Measurements from ENCODE around the gene TMEM132D.

The TMEM132D gene

DNA sequence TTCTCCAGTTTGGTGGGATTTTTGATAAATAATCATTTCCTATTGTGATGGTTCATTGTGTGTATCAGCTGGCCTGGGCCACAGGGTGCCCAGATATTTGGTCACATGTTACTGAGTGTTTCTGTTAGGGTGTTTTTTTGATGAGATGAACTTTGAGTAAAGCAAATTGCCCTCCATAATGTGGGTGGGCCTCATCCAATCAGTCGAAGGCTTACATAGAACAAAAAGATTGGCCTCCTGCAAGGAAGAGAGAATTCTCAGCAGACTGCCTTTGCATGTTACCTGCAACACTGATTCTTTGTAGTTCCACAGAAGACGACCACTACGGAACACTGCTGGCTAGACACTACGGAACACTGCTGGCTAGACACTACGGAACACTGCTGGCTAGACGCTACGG is 609.0 kb downstream of the TMEM132D start:
- no peaks in the 10 kb centered on the region for H3K36me3 ChIP-seq (ENCODE audit: control insufficient read depth in 1 of 2, insufficient read depth in 2 of 2, low read length in 2 of 2)
- no peaks in the 10 kb centered on the region for H3K4me1 ChIP-seq (ENCODE audit: control insufficient read depth in 1 of 2, insufficient read depth in 2 of 2, low read length in 2 of 2)
- no peak overlapping the region for H3K27ac ChIP-seq (ENCODE audit: low read depth, low read length)
- H3K4me3 ChIP-seq (ENCODE audit: low read depth in 1 of 2, low read length in 2 of 2) = no peak overlapping the region
- H3K27me3 ChIP-seq (ENCODE audit: control insufficient read depth in 1 of 2, insufficient read depth in 2 of 2, low read length in 2 of 2) = no peaks in the 10 kb centered on the region
- H3K9me3 ChIP-seq (ENCODE audit: control insufficient read depth in 1 of 2, low read length in 2 of 2) = no peaks in the 10 kb centered on the region
- H3K9ac ChIP-seq (ENCODE audit: low read depth in 1 of 2, low read length in 2 of 2) = no peak overlapping the region

- H3K27ac ChIP-seq (ENCODE audit: low read depth, low read length) = no peak overlapping the region
- H3K4me3 ChIP-seq (ENCODE audit: low read depth in 1 of 2, low read length in 2 of 2) = no peak overlapping the region
- no peaks in the 10 kb centered on the region for H3K9me3 ChIP-seq (ENCODE audit: control insufficient read depth in 1 of 2, low read length in 2 of 2)
- H3K27me3 ChIP-seq (ENCODE audit: control insufficient read depth in 1 of 2, insufficient read depth in 2 of 2, low read length in 2 of 2) = no peaks in the 10 kb centered on the region
- H3K36me3 ChIP-seq (ENCODE audit: control insufficient read depth in 1 of 2, insufficient read depth in 2 of 2, low read length in 2 of 2) = no peaks in the 10 kb centered on the region
- peaks cover 0 to 4% of the 10 kb centered on the region in 2 donors for H3K4me1 ChIP-seq (ENCODE audit: control insufficient read depth in 1 of 2, insufficient read depth in 2 of 2, low read length in 2 of 2)
- H3K9ac ChIP-seq (ENCODE audit: low read depth in 1 of 2, low read length in 2 of 2) = no peak overlapping the region
These were observed 624.1 kb downstream of the TMEM132D start for GRCh38 chr12:129279771-129280170.

DNA sequence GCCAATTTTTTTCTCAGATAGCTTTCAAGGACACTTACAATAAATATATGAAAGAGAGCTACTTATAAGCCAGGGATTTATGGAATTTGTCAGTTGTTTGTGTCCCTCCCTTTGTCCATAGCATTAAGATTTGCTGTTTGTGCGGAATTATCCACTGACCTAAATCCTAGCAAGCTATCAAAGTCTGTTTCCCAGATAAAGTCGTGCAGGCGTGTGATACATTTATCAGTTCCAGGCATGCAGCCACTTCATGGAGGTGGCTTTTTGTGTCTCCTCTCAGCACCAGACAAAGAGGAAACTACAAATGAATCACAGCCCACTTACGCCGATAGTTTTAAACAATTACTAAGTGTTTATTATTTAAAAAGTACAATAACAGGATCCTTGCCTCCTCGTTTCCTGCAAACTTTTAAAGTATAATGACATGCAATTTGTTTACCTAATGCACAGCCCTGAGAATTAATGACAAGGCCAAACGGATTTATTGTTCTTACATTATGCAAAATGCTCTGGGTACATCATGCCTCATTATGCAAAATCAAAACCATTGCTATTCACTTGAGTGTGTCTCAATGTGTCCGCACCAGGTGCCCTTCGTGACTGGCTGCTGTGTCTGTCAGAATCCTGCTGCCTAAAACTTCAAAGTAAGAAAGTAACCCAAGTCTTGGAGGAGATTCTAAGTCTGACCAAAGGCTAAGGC is 627.3 kb downstream of the TMEM132D start:
- Histone ChIP-seq H3K9me3 (ENCODE audit: control insufficient read depth in 1 of 2, low read length in 2 of 2) (no peaks in the 10 kb centered on the region), H3K27me3 (ENCODE audit: control insufficient read depth in 1 of 2, insufficient read depth in 2 of 2, low read length in 2 of 2) (no peaks in the 10 kb centered on the region), H3K36me3 (ENCODE audit: control insufficient read depth in 1 of 2, insufficient read depth in 2 of 2, low read length in 2 of 2) (no peaks in the 10 kb centered on the region), H3K9ac (ENCODE audit: low read depth in 1 of 2, low read length in 2 of 2) (no peak overlapping the region), H3K4me3 (ENCODE audit: low read depth in 1 of 2, low read length in 2 of 2) (no peak overlapping the region), H3K27ac (ENCODE audit: low read depth, low read length) (no peak overlapping the region), H3K4me1 (ENCODE audit: control insufficient read depth in 1 of 2, insufficient read depth in 2 of 2, low read length in 2 of 2) (peaks cover 0 to 4% of the 10 kb centered on the region in 2 donors)

GRCh38 chr12:129269756-129270495 is 633.9 kb downstream of the TMEM132D start:
- Histone ChIP-seq H3K4me3 (ENCODE audit: low read depth in 1 of 2, low read length in 2 of 2) (no peak overlapping the region), H3K27ac (ENCODE audit: low read depth, low read length) (no peak overlapping the region), H3K9me3 (ENCODE audit: control insufficient read depth in 1 of 2, low read length in 2 of 2) (no peaks in the 10 kb centered on the region), H3K9ac (ENCODE audit: low read depth in 1 of 2, low read length in 2 of 2) (no peak overlapping the region), H3K27me3 (ENCODE audit: control insufficient read depth in 1 of 2, insufficient read depth in 2 of 2, low read length in 2 of 2) (no peaks in the 10 kb centered on the region), H3K4me1 (ENCODE audit: control insufficient read depth in 1 of 2, insufficient read depth in 2 of 2, low read length in 2 of 2) (no peaks in the 10 kb centered on the region), H3K36me3 (ENCODE audit: control insufficient read depth in 1 of 2, insufficient read depth in 2 of 2, low read length in 2 of 2) (no peaks in the 10 kb centered on the region)

- no peaks in the 10 kb centered on the region for H3K36me3 ChIP-seq (ENCODE audit: control insufficient read depth in 1 of 2, insufficient read depth in 2 of 2, low read length in 2 of 2)
- H3K9me3 ChIP-seq (ENCODE audit: control insufficient read depth in 1 of 2, low read length in 2 of 2) = no peaks in the 10 kb centered on the region
- H3K9ac ChIP-seq (ENCODE audit: low read depth in 1 of 2, low read length in 2 of 2) = no peak overlapping the region
- no peaks in the 10 kb centered on the region for H3K4me1 ChIP-seq (ENCODE audit: control insufficient read depth in 1 of 2, insufficient read depth in 2 of 2, low read length in 2 of 2)
- H3K4me3 ChIP-seq (ENCODE audit: low read depth in 1 of 2, low read length in 2 of 2) = no peak overlapping the region
- no peak overlapping the region for H3K27ac ChIP-seq (ENCODE audit: low read depth, low read length)
- no peaks in the 10 kb centered on the region for H3K27me3 ChIP-seq (ENCODE audit: control insufficient read depth in 1 of 2, insufficient read depth in 2 of 2, low read length in 2 of 2)
These were observed 645.0 kb downstream of the TMEM132D start for GRCh38 chr12:129258781-129259318.

GRCh38 chr12:129257524-129257923 is 646.3 kb downstream of the TMEM132D start:
- no peaks in the 10 kb centered on the region for H3K36me3 ChIP-seq (ENCODE audit: control insufficient read depth in 1 of 2, insufficient read depth in 2 of 2, low read length in 2 of 2)
- no peak overlapping the region for H3K27ac ChIP-seq (ENCODE audit: low read depth, low read length)
- no peak overlapping the region for H3K9ac ChIP-seq (ENCODE audit: low read depth in 1 of 2, low read length in 2 of 2)
- H3K4me3 ChIP-seq (ENCODE audit: low read depth in 1 of 2, low read length in 2 of 2) = no peak overlapping the region
- no peaks in the 10 kb centered on the region for H3K9me3 ChIP-seq (ENCODE audit: control insufficient read depth in 1 of 2, low read length in 2 of 2)
- no peaks in the 10 kb centered on the region for H3K27me3 ChIP-seq (ENCODE audit: control insufficient read depth in 1 of 2, insufficient read depth in 2 of 2, low read length in 2 of 2)
- H3K4me1 ChIP-seq (ENCODE audit: control insufficient read depth in 1 of 2, insufficient read depth in 2 of 2, low read length in 2 of 2) = no peaks in the 10 kb centered on the region

- no peak overlapping the region for H3K4me3 ChIP-seq (ENCODE audit: low read depth in 1 of 2, low read length in 2 of 2)
- no peaks in the 10 kb centered on the region for H3K9me3 ChIP-seq (ENCODE audit: control insufficient read depth in 1 of 2, low read length in 2 of 2)
- no peaks in the 10 kb centered on the region for H3K36me3 ChIP-seq (ENCODE audit: control insufficient read depth in 1 of 2, insufficient read depth in 2 of 2, low read length in 2 of 2)
- H3K27ac ChIP-seq (ENCODE audit: low read depth, low read length) = no peak overlapping the region
- H3K9ac ChIP-seq (ENCODE audit: low read depth in 1 of 2, low read length in 2 of 2) = no peak overlapping the region
- no peaks in the 10 kb centered on the region for H3K27me3 ChIP-seq (ENCODE audit: control insufficient read depth in 1 of 2, insufficient read depth in 2 of 2, low read length in 2 of 2)
- H3K4me1 ChIP-seq (ENCODE audit: control insufficient read depth in 1 of 2, insufficient read depth in 2 of 2, low read length in 2 of 2) = no peaks in the 10 kb centered on the region
These were observed 657.2 kb downstream of the TMEM132D start for GRCh38 chr12:129246630-129247029.

DNA sequence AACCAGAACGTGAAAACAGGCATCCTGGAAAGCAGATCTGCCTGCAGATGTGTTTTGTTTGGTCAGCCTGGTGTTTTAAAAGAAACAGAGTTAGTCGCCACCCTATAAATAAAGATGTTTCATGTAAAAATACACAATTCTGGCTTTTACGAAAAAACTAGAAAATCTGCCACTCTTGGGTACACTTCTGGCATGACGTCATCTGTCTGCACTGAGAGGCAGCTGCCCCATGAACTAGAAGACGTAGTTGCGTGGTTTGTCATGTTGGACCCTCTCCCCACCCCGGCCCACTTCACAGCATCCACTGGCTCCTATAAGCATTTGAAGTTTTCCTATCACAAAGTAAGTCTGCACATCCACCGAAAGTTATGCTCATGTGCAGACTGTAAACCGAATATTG is 658.1 kb downstream of the TMEM132D start:
- H3K36me3 ChIP-seq (ENCODE audit: control insufficient read depth in 1 of 2, insufficient read depth in 2 of 2, low read length in 2 of 2) = no peaks in the 10 kb centered on the region
- H3K4me3 ChIP-seq (ENCODE audit: low read depth in 1 of 2, low read length in 2 of 2) = no peak overlapping the region
- H3K9me3 ChIP-seq (ENCODE audit: control insufficient read depth in 1 of 2, low read length in 2 of 2) = no peaks in the 10 kb centered on the region
- H3K27ac ChIP-seq (ENCODE audit: low read depth, low read length) = no peak overlapping the region
- no peaks in the 10 kb centered on the region for H3K4me1 ChIP-seq (ENCODE audit: control insufficient read depth in 1 of 2, insufficient read depth in 2 of 2, low read length in 2 of 2)
- no peak overlapping the region for H3K9ac ChIP-seq (ENCODE audit: low read depth in 1 of 2, low read length in 2 of 2)
- no peaks in the 10 kb centered on the region for H3K27me3 ChIP-seq (ENCODE audit: control insufficient read depth in 1 of 2, insufficient read depth in 2 of 2, low read length in 2 of 2)

- Histone ChIP-seq H3K27me3 (ENCODE audit: control insufficient read depth in 1 of 2, insufficient read depth in 2 of 2, low read length in 2 of 2) (no peaks in the 10 kb centered on the region), H3K27ac (ENCODE audit: low read depth, low read length) (no peak overlapping the region), H3K9ac (ENCODE audit: low read depth in 1 of 2, low read length in 2 of 2) (no peak overlapping the region), H3K4me1 (ENCODE audit: control insufficient read depth in 1 of 2, insufficient read depth in 2 of 2, low read length in 2 of 2) (no peaks in the 10 kb centered on the region), H3K9me3 (ENCODE audit: control insufficient read depth in 1 of 2, low read length in 2 of 2) (peaks cover 0 to 6% of the 10 kb centered on the region in 2 donors), H3K4me3 (ENCODE audit: low read depth in 1 of 2, low read length in 2 of 2) (no peak overlapping the region), H3K36me3 (ENCODE audit: control insufficient read depth in 1 of 2, insufficient read depth in 2 of 2, low read length in 2 of 2) (no peaks in the 10 kb centered on the region)
These were observed 662.0 kb downstream of the TMEM132D start for GRCh38 chr12:129241852-129242251.

DNA sequence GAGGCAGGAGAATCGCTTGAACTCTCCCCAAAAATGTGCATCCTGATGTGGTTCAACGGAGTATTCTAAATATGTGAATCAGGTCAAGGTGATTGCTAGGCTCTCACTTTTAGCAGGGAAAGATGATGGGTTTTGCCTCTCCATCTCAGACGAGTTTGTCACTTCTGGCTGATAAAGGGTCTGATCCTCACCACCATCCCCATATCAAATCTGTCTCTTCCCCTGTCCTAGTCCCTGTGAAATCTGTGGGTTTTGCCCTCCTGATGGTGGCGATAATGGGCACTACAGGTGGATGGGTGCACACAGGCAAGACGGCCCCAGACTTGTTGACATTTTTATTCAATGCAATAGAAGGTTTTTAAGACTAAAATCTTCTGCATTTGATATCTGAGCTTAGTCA is 665.9 kb downstream of the TMEM132D start:
- Histone ChIP-seq H3K4me3 (ENCODE audit: low read depth in 1 of 2, low read length in 2 of 2) (no peak overlapping the region), H3K27me3 (ENCODE audit: control insufficient read depth in 1 of 2, insufficient read depth in 2 of 2, low read length in 2 of 2) (no peaks in the 10 kb centered on the region), H3K36me3 (ENCODE audit: control insufficient read depth in 1 of 2, insufficient read depth in 2 of 2, low read length in 2 of 2) (no peaks in the 10 kb centered on the region), H3K9me3 (ENCODE audit: control insufficient read depth in 1 of 2, low read length in 2 of 2) (peaks cover 0 to 6% of the 10 kb centered on the region in 2 donors), H3K4me1 (ENCODE audit: control insufficient read depth in 1 of 2, insufficient read depth in 2 of 2, low read length in 2 of 2) (no peaks in the 10 kb centered on the region), H3K9ac (ENCODE audit: low read depth in 1 of 2, low read length in 2 of 2) (no peak overlapping the region), H3K27ac (ENCODE audit: low read depth, low read length) (no peak overlapping the region)
